GM10847 (cell line): ENCODE measurements around the gene KLF7.

ENCODE experiments used
- POLR2A ChIP-seq: IDR thresholded peaks from 2 replicates; pipeline ENCODE4 v1.6.1; 2011; ENCODE audit not compliant: insufficient read length; ENCODE audit errors: extremely low read depth

KLF7 gene

GRCh38 chr2:207086136-207086535 is 79.6 kb downstream of the KLF7 start:
- TF ChIP-seq POLR2A: no peak

GRCh38 chr2:207085110-207085509 is 80.6 kb downstream of the KLF7 start:
- no peak for TF ChIP-seq POLR2A

GRCh38 chr2:207083361-207084110 is 82.2 kb downstream of the KLF7 start:
- TF ChIP-seq POLR2A: no peak

- TF ChIP-seq POLR2A: no peak
Observed at GRCh38 chr2:207082619-207083018, 83.1 kb downstream of the KLF7 start.

GRCh38 chr2:207078186-207078798 is 87.5 kb downstream of the KLF7 start:
- TF ChIP-seq POLR2A: no peak

GRCh38 chr2:207077266-207077665 is 88.5 kb downstream of the KLF7 start:
- no peak for TF ChIP-seq POLR2A

GRCh38 chr2:207075456-207075855 is 90.3 kb downstream of the KLF7 start:
- TF ChIP-seq POLR2A: no peak

- TF ChIP-seq POLR2A: no peak
Observed at GRCh38 chr2:207073801-207074678, 91.7 kb downstream of the KLF7 start.

GRCh38 chr2:207073412-207073800 is 92.3 kb downstream of the KLF7 start:
- no peak for TF ChIP-seq POLR2A

- TF ChIP-seq POLR2A: no peak
Observed at GRCh38 chr2:207072571-207072970, 93.2 kb downstream of the KLF7 start.

- no peak for TF ChIP-seq POLR2A
Observed at GRCh38 chr2:207071820-207072219, 93.9 kb downstream of the KLF7 start.

- TF ChIP-seq POLR2A: no peak
Observed at GRCh38 chr2:207067473-207067872, 98.3 kb downstream of the KLF7 start.

GRCh38 chr2:207066791-207067460 is 98.8 kb downstream of the KLF7 start:
- TF ChIP-seq POLR2A: no peak

- no peak for TF ChIP-seq POLR2A
Observed at GRCh38 chr2:207066166-207066565, 99.6 kb downstream of the KLF7 start.

- no peak for TF ChIP-seq POLR2A
Observed at GRCh38 chr2:207064128-207064690, 101.5 kb downstream of the KLF7 start.
